GM13976 (cell line): ENCODE measurements around the gene HOXD9.

ENCODE experiments used
- DNase-seq: peaks from one replicate; pipeline ENCODE4 v3.0.0; 2012; ENCODE audit warnings: low spot score
- CTCF ChIP-seq: IDR thresholded peaks from 2 replicates; pipeline ENCODE4 v1.5.1; 2012; ENCODE audit warnings: borderline replicate concordance, mild to moderate bottlenecking; ENCODE audit not compliant: insufficient read depth; ENCODE audit errors: extremely low read depth, missing control alignments, control extremely low read depth
- in situ Hi-C: fragments of 300-500 bp; cut with MboI; formaldehyde crosslinking; loops from one replicate; pipeline ENCODE4 v1.12.0; 2022; ENCODE audit warnings: low sequenced_read_pairs, mixed read lengths, inconsistent platforms; ENCODE audit not compliant: unreplicated experiment

The HOXD9 gene

GRCh38 chr2:176123411-176124109, 1.0 kb downstream of the HOXD9 start:
- DNase-seq: no peak
- in situ Hi-C loops: loop anchor here (10.0 kb wide), 1 partner anchor 1031 kb away; no protein-coding TSS in a partner anchor
- no peak for TF ChIP-seq CTCF

- DNase-seq: no peak
- in situ Hi-C loops: loop anchor here (10.0 kb wide), 1 partner anchor 1030 kb away; no protein-coding TSS in a partner anchor
- TF ChIP-seq CTCF: no peak
Measured at GRCh38 chr2:176124110-176124946, 1.8 kb downstream of the HOXD9 start.

DNA sequence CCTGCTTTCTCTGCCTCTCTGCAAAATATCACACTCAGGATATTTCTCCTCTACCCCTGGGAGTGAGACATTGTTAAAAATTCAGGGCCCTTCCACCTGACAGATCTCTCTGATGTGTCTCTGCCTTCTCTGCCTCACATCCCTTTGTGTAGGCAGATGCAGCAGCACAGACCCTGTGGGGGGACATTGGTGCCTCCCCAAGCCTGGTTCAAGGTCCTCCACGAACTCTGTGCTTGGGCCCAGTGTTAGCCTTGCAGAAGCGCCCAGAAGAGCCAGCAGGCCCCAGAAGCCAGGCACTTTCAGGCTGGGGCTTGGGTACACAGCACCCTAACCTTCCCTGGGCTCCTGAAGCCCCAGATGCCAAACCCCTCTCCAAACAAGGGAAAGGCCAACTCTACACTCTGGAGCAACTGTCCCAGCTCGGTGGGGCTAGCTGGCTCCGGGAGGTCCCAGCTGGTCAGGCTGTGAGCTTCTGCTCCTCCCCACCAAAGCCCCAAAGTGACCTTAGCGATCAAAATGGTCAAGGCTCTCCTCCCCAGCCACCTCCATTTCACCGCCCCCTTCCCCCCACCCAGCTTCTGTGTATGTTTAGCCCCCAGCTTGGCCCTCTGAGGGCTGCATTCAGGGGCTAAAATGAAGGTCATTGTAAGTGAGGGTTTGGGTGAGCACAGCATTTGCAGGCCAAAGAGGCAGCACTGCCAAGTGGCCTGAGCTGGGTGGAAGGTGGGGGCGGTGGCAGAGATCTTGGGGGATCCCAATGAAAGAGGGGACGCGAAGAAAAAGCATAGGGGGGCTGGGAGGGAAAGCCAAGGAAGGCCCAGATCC, 2.6 kb downstream of the HOXD9 start:
- no peak for TF ChIP-seq CTCF
- DNase-seq: no peak
- in situ Hi-C loops: loop anchor here (10.0 to 25.0 kb wide), 2 partner anchors 687 to 1030 kb away; no protein-coding TSS in a partner anchor

- DNase-seq: no peak
- no peak for TF ChIP-seq CTCF
- in situ Hi-C loops: loop anchor here (10.0 to 25.0 kb wide), 2 partner anchors 687 to 1029 kb away; no protein-coding TSS in a partner anchor
Measured at GRCh38 chr2:176125772-176126054, 3.2 kb downstream of the HOXD9 start.

- in situ Hi-C loops: loop anchor here (10.0 to 25.0 kb wide), 2 partner anchors 685 to 1028 kb away; no protein-coding TSS in a partner anchor
- TF ChIP-seq CTCF: peak; percentile 85
- DNase-seq: peak; percentile 62
Measured at GRCh38 chr2:176126929-176127773, 4.6 kb downstream of the HOXD9 start.
